Lung (tissue), 12 donors: ENCODE data around the gene MMP17. TPM values are rescaled to one million over a fixed set of nuclear protein-coding genes. Genes with fewer than 3 reads are reported as not detected.

Experiments
- ATAC-seq: fragments of 200-7000 bp; cut with Tn5 transposase; one replicate; pipeline ENCODE4 v1.9.1; 2020; ENCODE audit warnings: moderate number of reproducible peaks; ENCODE audit not compliant: insufficient read depth, low FRiP score
- DNase-seq, 3 donors: peaks; one replicate each; pipeline ENCODE4 v3.0.0-alpha.2; 2013 to 2017
- H3K27ac ChIP-seq, 2 donors: one replicate each; pipeline ENCODE4 v1.5.1; 2013; ENCODE audit warnings: mild to moderate bottlenecking in 2 of 2, moderate library complexity in 2 of 2, control low read depth in 1 of 2, inconsistent platforms in 1 of 2, low read depth in 1 of 2, low read length in 1 of 2
- H3K27me3 ChIP-seq, 3 donors: one replicate each; pipeline ENCODE4 v1.5.1; 2013; ENCODE audit warnings: low read length in 2 of 3; ENCODE audit not compliant: control insufficient read depth in 3 of 3, insufficient read depth in 3 of 3
- H3K36me3 ChIP-seq, 4 donors: one replicate each; pipeline ENCODE4 v1.5.1; 2013; ENCODE audit warnings: low read length in 4 of 4, mild to moderate bottlenecking in 1 of 4, moderate library complexity in 1 of 4; ENCODE audit not compliant: control insufficient read depth in 4 of 4, insufficient read depth in 4 of 4
- H3K4me1 ChIP-seq, 5 donors: one replicate each; pipeline ENCODE4 v1.5.1; 2013; ENCODE audit warnings: low read length in 5 of 5, mild to moderate bottlenecking in 2 of 5, moderate library complexity in 1 of 5; ENCODE audit not compliant: control insufficient read depth in 5 of 5, insufficient read depth in 5 of 5
- H3K4me3 ChIP-seq: one replicate; pipeline ENCODE4 v1.5.1; 2013; ENCODE audit warnings: mild to moderate bottlenecking, control low read depth, moderate library complexity
- H3K9ac ChIP-seq, 2 donors: one replicate each; pipeline ENCODE4 v1.5.1; 2013; ENCODE audit warnings: low read length in 2 of 2, control low read depth in 1 of 2; ENCODE audit not compliant: insufficient read depth in 1 of 2
- H3K9me3 ChIP-seq, 4 donors: one replicate each; pipeline ENCODE4 v1.5.1; 2013; ENCODE audit warnings: low read length in 3 of 4, mild to moderate bottlenecking in 1 of 4, moderate library complexity in 1 of 4; ENCODE audit not compliant: control insufficient read depth in 4 of 4, insufficient read depth in 3 of 4
- CTCF ChIP-seq: IDR thresholded peaks from 2 replicates; pipeline ENCODE4 v1.5.1; 2012; ENCODE audit warnings: mild to moderate bottlenecking; ENCODE audit errors: control extremely low read depth, extremely low read depth
- WGBS, 2 donors: extraction: QIAGEN DNeasy Blood & Tissue Kit; methylation state at CpG; one replicate each; pipeline ENCODE4 v1.1.7; 2013; 5-methylcytosine and 5-hydroxymethylcytosine counted together
- polyA plus RNA-seq, 2 donors: library from polyadenylated mRNA; stranded (reverse); fragments of 200-250 nt; gene quantifications; one replicate each; pipeline ENCODE4 v1.2.1, GENCODE V29; 2013
- total RNA-seq, 2 donors: library from RNA; depleted of rRNA in 1 of 2; stranded (reverse); fragments of >200 nt in 1 of 2; gene quantifications; one replicate each; pipeline ENCODE4 v1.2.1, GENCODE V29; 2014 to 2021
- donor health status: control.
- donor health status: control.
- donor health status: Bipolar disorder and iron deficiency.
- donor health status: healthy.
- donor health status: DM: yes; HTN: yes; CAD: no.

Gene MMP17
- total and polyA plus RNA-seq, 4 donors: 1.7 to 5.6 (median 3.9) TPM

GRCh38 chr12:131795064-131795463, 33.1 kb upstream of the MMP17 start:
- peaks cover 19 to 46% (median 38%) of the 10 kb centered on the region in 4 donors for H3K36me3 ChIP-seq
- ATAC-seq (no peak), DNase-seq (no peak)
- peaks cover 0 to 4% (median under 1%) of the 10 kb centered on the region in 4 donors for H3K9me3 ChIP-seq
- no peak overlapping the region for H3K4me3 ChIP-seq
- H3K27me3 ChIP-seq: no peaks in the 10 kb centered on the region
- TF ChIP-seq CTCF: no peak
- 85 to 87% methylated on average over 14 of the region's 14 CpGs for WGBS, 2 donors
- H3K9ac ChIP-seq: no peak overlapping the region
- no peak overlapping the region for H3K27ac ChIP-seq
- peaks cover 0 to 7% (median 0%) of the 10 kb centered on the region in 5 donors for H3K4me1 ChIP-seq

GRCh38 chr12:131795690-131796410, 32.3 kb upstream of the MMP17 start:
- Histone ChIP-seq H3K4me1 (peaks cover 0 to 7% (median 0%) of the 10 kb centered on the region in 5 donors), H3K27me3 (no peaks in the 10 kb centered on the region), H3K9me3 (peaks cover 0 to 2% (median under 1%) of the 10 kb centered on the region in 4 donors), H3K36me3 (peaks cover 15 to 48% (median 33%) of the 10 kb centered on the region in 4 donors), H3K9ac (no peak overlapping the region), H3K27ac (peak overlapping the region in 1 of 2 donors; percentile 51), H3K4me3 (no peak overlapping the region)
- ATAC-seq (peak; percentile 69), DNase-seq (peak; percentile 52 to 81 (median 78))
- WGBS, 2 donors: 60 to 63% methylated on average over 12 to 13 of the region's 15 CpGs
- TF ChIP-seq CTCF: no peak

GRCh38 chr12:131796411-131796736, 31.8 kb upstream of the MMP17 start:
- peaks cover 0 to 7% (median 0%) of the 10 kb centered on the region in 5 donors for H3K4me1 ChIP-seq
- no peak overlapping the region for H3K27ac ChIP-seq
- H3K9me3 ChIP-seq: peaks cover 0 to 2% (median 0%) of the 10 kb centered on the region in 4 donors
- ATAC-seq (no peak), DNase-seq (no peak)
- no peak for TF ChIP-seq CTCF
- peaks cover 15 to 51% (median 33%) of the 10 kb centered on the region in 4 donors for H3K36me3 ChIP-seq
- no peak overlapping the region for H3K4me3 ChIP-seq
- 85 to 92% methylated on average over 6 of the region's 6 CpGs for WGBS, 2 donors
- no peaks in the 10 kb centered on the region for H3K27me3 ChIP-seq
- no peak overlapping the region for H3K9ac ChIP-seq
